Loucy (cell line): ENCODE data around the gene LBHD2.

Experiments used
- H2AFZ ChIP-seq: fragments of 200-600 bp; sonication (generic); 2 replicates; pipeline ENCODE4 v1.6.0; 2016; ENCODE audit warnings: antibody characterized with exemption, mild to moderate bottlenecking, low read length, moderate library complexity
- H3F3A ChIP-seq: fragments of 200-600 bp; 2 replicates; pipeline ENCODE4 v1.6.0; 2016; ENCODE audit warnings: antibody characterized with exemption, low read depth, mild to moderate bottlenecking
- H3K27me3 ChIP-seq: fragments of 200-600 bp; sonication (generic); 2 replicates; pipeline ENCODE4 v1.6.1; 2014; ENCODE audit warnings: low read length, mild to moderate bottlenecking; ENCODE audit not compliant: insufficient read depth, poor library complexity, severe bottlenecking
- H3K36me3 ChIP-seq: fragments of 200-600 bp; sonication (generic); 2 replicates; pipeline ENCODE4 v1.6.1; 2016; ENCODE audit warnings: low read length; ENCODE audit not compliant: insufficient read depth
- H3K4me1 ChIP-seq: fragments of 200-600 bp; sonication (generic); 2 replicates; pipeline ENCODE4 v1.5.1; 2014; ENCODE audit warnings: low read length, mild to moderate bottlenecking; ENCODE audit not compliant: insufficient read depth, poor library complexity, severe bottlenecking
- H3K4me2 ChIP-seq: fragments of 200-600 bp; sonication (generic); 2 replicates; pipeline ENCODE4 v1.6.0; 2014; ENCODE audit warnings: antibody characterized with exemption, low read length, low read depth, mild to moderate bottlenecking; ENCODE audit not compliant: poor library complexity, severe bottlenecking
- H3K4me3 ChIP-seq: fragments of 200-600 bp; sonication (generic); 2 replicates; pipeline ENCODE4 v1.5.1; 2014; ENCODE audit warnings: low read length, mild to moderate bottlenecking, mixed read lengths; ENCODE audit not compliant: poor library complexity, severe bottlenecking
- H3K79me2 ChIP-seq: fragments of 200-600 bp; sonication (generic); 2 replicates; pipeline ENCODE4 v1.6.1; 2014; ENCODE audit warnings: low read length; ENCODE audit not compliant: insufficient read depth
- H3K9ac ChIP-seq: fragments of 200-600 bp; sonication (generic); 2 replicates; pipeline ENCODE4 v1.6.0; 2014; ENCODE audit warnings: mild to moderate bottlenecking, low read depth, low read length, moderate library complexity; ENCODE audit not compliant: poor library complexity, severe bottlenecking
- H3K9me2 ChIP-seq: fragments of 200-600 bp; sonication (generic); replicated peaks from 2 replicates; pipeline ENCODE4 v1.6.1; 2016; ENCODE audit warnings: low read depth, low read length, mixed read lengths
- H3K9me3 ChIP-seq: fragments of 200-600 bp; sonication (generic); 2 replicates; pipeline ENCODE4 v1.6.1; 2014; ENCODE audit warnings: mild to moderate bottlenecking, antibody characterized with exemption, low read length, low read depth; ENCODE audit not compliant: insufficient read depth
- H4K20me1 ChIP-seq: fragments of 200-600 bp; sonication (generic); 2 replicates; pipeline ENCODE4 v1.6.0; 2014; ENCODE audit warnings: antibody characterized with exemption, low read length, mild to moderate bottlenecking; ENCODE audit not compliant: insufficient read depth, poor library complexity, severe bottlenecking
- EZH2phosphoT487 ChIP-seq: fragments of 200-600 bp; IDR thresholded peaks from 2 replicates; pipeline ENCODE4 v1.6.1; 2018; ENCODE audit warnings: antibody characterized with exemption, mild to moderate bottlenecking, moderate library complexity, borderline replicate concordance
- TF ChIP-seq, protein P1 (sequence below): fragments of 200-600 bp; sonication (generic); conservative IDR thresholded peaks from 2 replicates; pipeline ENCODE4 v1.5.1; 2014; ENCODE audit warnings: mild to moderate bottlenecking, antibody characterized with exemption, low read length

Gene LBHD2

DNA sequence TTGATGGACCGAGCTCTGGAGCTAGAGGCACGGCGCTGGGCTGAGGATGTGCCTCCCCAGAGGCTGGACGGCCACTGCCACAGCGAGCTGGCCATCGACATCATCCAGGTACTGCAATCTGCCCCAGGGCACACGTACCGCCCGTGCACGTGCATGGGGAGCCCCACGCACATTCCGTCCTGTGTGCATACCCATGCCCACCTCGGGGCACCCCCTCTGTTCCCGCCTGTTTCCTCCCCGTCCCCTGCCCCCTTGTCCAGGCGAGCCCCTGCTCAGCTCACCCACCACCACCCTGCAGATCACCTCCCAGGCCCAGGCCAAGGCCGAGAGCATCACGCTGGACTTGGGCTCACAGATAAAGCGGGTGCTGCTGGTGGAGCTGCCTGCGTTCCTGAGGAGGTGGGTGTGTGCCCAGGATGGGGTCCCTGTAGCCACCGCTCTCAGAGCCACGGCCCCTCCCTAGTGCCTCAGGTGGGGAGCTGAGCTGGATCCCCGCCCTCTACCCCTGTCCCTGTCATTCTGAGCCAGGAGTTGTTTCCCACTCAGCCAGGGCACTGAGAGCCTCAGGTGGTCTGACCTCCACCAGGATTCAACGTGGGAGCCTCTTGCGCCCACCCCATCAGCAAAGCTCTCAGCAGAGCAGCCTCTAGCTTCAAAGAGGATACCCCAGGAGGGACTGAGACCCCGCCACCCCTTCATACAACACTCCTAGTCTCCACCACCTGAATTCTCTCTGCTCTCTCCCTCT is 46.2 kb downstream of the LBHD2 start:
- Histone ChIP-seq H3K9me3 (no peaks in the 10 kb centered on the region), H3K4me2 (no peak overlapping the region), H3K9me2 (no peaks in the 10 kb centered on the region), H3K9ac (no peak overlapping the region), H3F3A (no peaks in the 10 kb centered on the region), H3K4me1 (no peaks in the 10 kb centered on the region), H3K36me3 (no peaks in the 10 kb centered on the region), H3K4me3 (no peak overlapping the region), H3K79me2 (no peaks in the 10 kb centered on the region), H2AFZ (no peak overlapping the region), H4K20me1 (no peaks in the 10 kb centered on the region), H3K27me3 (no peaks in the 10 kb centered on the region)
- TF ChIP-seq EZH2phosphoT487, result no peak
- TF ChIP-seq, protein P1, sequence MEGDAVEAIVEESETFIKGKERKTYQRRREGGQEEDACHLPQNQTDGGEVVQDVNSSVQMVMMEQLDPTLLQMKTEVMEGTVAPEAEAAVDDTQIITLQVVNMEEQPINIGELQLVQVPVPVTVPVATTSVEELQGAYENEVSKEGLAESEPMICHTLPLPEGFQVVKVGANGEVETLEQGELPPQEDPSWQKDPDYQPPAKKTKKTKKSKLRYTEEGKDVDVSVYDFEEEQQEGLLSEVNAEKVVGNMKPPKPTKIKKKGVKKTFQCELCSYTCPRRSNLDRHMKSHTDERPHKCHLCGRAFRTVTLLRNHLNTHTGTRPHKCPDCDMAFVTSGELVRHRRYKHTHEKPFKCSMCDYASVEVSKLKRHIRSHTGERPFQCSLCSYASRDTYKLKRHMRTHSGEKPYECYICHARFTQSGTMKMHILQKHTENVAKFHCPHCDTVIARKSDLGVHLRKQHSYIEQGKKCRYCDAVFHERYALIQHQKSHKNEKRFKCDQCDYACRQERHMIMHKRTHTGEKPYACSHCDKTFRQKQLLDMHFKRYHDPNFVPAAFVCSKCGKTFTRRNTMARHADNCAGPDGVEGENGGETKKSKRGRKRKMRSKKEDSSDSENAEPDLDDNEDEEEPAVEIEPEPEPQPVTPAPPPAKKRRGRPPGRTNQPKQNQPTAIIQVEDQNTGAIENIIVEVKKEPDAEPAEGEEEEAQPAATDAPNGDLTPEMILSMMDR, result no peak

DNA sequence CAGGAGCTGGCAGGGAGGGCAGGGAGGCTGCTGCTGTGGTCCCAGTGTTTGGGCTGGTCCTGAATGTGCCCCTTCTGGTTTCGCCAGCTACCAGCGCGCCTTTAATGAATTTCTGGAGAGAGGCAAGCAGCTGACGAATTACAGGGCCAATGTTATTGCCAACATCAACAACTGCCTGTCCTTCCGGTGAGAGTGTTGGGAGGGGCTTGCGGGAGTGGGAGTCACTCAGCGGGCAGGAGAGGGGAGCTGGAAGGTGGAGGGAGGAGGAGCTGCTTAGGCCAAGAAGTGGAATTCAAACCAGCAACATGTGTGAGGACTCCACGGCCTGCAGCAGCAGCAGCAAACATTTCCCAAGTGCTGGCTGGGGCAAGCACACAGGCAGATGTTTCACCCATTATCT is 47.0 kb downstream of the LBHD2 start:
- H3K9me2 ChIP-seq, result no peaks in the 10 kb centered on the region
- H3K4me1 ChIP-seq, result no peaks in the 10 kb centered on the region
- no peaks in the 10 kb centered on the region for H4K20me1 ChIP-seq
- H3K36me3 ChIP-seq, result no peaks in the 10 kb centered on the region
- TF ChIP-seq, protein P1, result no peak
- TF ChIP-seq EZH2phosphoT487, result no peak
- no peaks in the 10 kb centered on the region for H3K27me3 ChIP-seq
- H2AFZ ChIP-seq, result no peak overlapping the region
- H3K4me2 ChIP-seq, result no peak overlapping the region
- H3K79me2 ChIP-seq, result no peaks in the 10 kb centered on the region
- no peak overlapping the region for H3K9ac ChIP-seq
- H3K9me3 ChIP-seq, result no peaks in the 10 kb centered on the region
- H3K4me3 ChIP-seq, result no peak overlapping the region
- H3F3A ChIP-seq, result no peaks in the 10 kb centered on the region

DNA sequence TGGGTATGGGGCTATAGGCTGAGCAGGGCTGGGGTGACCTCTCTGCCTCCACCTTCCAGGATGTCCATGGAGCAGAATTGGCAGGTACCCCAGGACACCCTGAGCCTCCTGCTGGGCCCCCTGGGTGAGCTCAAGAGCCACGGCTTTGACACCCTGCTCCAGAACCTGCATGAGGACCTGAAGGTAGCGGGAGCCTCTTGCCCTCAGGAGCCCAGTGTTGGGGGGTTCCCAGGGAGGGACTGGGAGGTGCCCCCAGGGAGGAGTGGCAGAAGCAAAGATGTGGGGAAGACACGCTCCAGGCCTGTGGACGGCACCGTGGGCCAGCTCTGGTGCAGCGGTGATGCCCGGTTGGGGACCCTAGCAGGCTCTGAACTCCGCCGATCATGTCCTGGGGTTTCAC is 47.6 kb downstream of the LBHD2 start:
- TF ChIP-seq EZH2phosphoT487, result no peak
- TF ChIP-seq, protein P1, result no peak
- Histone ChIP-seq H3K9me2 (no peaks in the 10 kb centered on the region), H4K20me1 (no peaks in the 10 kb centered on the region), H3K36me3 (no peaks in the 10 kb centered on the region), H3K4me1 (no peaks in the 10 kb centered on the region), H3K27me3 (no peaks in the 10 kb centered on the region), H3K4me3 (no peak overlapping the region), H3K79me2 (no peaks in the 10 kb centered on the region), H3F3A (no peaks in the 10 kb centered on the region), H2AFZ (no peak overlapping the region), H3K9me3 (no peaks in the 10 kb centered on the region), H3K9ac (no peak overlapping the region), H3K4me2 (no peak overlapping the region)
